Gastrocnemius medialis (tissue), 4 donors: Measurements from ENCODE around the gene DRC3. TPM values are rescaled to one million over a fixed set of nuclear protein-coding genes. Genes with fewer than 3 reads are reported as not detected.

Source experiments
- ATAC-seq, 2 donors: fragments of 150-250 bp; one replicate each; pipeline ENCODE4 v1.9.1; 2016
- DNase-seq, 2 donors: peaks; one replicate each; pipeline ENCODE4 v3.0.0-alpha.2; 2019
- H3K27ac ChIP-seq, 4 donors: fragments of 200-600 bp; sonication (generic); 1 replicate in 1 of 4; 2 replicates in 3 of 4; pipeline ENCODE4 v1.5.1; 2016 to 2018; ENCODE audit warnings: mild to moderate bottlenecking in 2 of 4, moderate library complexity in 1 of 4
- H3K27me3 ChIP-seq, 3 donors: fragments of 200-600 bp; sonication (generic) in 2 of 3; 1 replicate in 1 of 3; 2 replicates in 2 of 3; pipeline versions ENCODE4 v1.5.1 to v1.6.0; 2016 to 2019; ENCODE audit warnings: mild to moderate bottlenecking in 1 of 3, moderate library complexity in 1 of 3
- H3K36me3 ChIP-seq, 2 donors: fragments of 200-600 bp; sonication (generic) in 1 of 2; one replicate each; pipeline ENCODE4 v1.5.1; 2017 to 2018
- H3K4me1 ChIP-seq, 2 donors: fragments of 200-600 bp; sonication (generic) in 1 of 2; one replicate each; pipeline ENCODE4 v1.5.1; 2016 to 2017; ENCODE audit warnings: mild to moderate bottlenecking in 2 of 2
- H3K4me3 ChIP-seq, 4 donors: fragments of 200-600 bp; sonication (generic) in 3 of 4; 1 replicate in 1 of 4; 2 replicates in 3 of 4; pipeline ENCODE4 v1.5.1; 2016 to 2019; ENCODE audit warnings: mild to moderate bottlenecking in 2 of 4
- H3K9me3 ChIP-seq, 3 donors: fragments of 200-600 bp; sonication (generic) in 2 of 3; 1 replicate in 1 of 3; 2 replicates in 2 of 3; pipeline ENCODE4 v1.5.1; 2016 to 2019
- POLR2A ChIP-seq, 2 donors: fragments of 450-650 bp; IDR thresholded peaks; one replicate each; pipeline ENCODE4 v1.6.1; 2017; ENCODE audit warnings: antibody characterized with exemption in 2 of 2, mild to moderate bottlenecking in 2 of 2, moderate library complexity in 2 of 2
- in situ Hi-C, 4 donors: fragments of 200-750 bp; cut with MboI; loops; one replicate each; pipeline versions ENCODE4 v1.15.0 to v1.8.0; 2017; ENCODE audit warnings: low sequenced_read_pairs in 4 of 4
- intact Hi-C: fragments of 100-400 bp; cut with DNase I; formaldehyde crosslinking; loops from one replicate; pipeline ENCODE4 v1.15.1; 2023; ENCODE audit warnings: low total_unique reads
- total RNA-seq, 4 donors: library from RNA; depleted of rRNA; stranded (reverse); fragments of >200 nt; gene quantifications; one replicate each; pipeline versions ENCODE4 v1.1.0 to v1.2.3, GENCODE V29; 2016
- TF ChIP-seq, protein P1 (sequence below), 5 experiments: fragments of 450-650 bp in 3 of 5; fragments of 200-600 bp in 2 of 5; sonication (generic) in 2 of 5; IDR thresholded peaks in 4 of 5; conservative IDR thresholded peaks in 1 of 5; 1 replicate in 4 of 5; 2 replicates in 1 of 5; pipeline ENCODE4 v1.5.1; 2016 to 2019; ENCODE audit warnings: antibody characterized with exemption in 5 of 5, mild to moderate bottlenecking in 3 of 5, moderate library complexity in 3 of 5

Gene DRC3, protein sequence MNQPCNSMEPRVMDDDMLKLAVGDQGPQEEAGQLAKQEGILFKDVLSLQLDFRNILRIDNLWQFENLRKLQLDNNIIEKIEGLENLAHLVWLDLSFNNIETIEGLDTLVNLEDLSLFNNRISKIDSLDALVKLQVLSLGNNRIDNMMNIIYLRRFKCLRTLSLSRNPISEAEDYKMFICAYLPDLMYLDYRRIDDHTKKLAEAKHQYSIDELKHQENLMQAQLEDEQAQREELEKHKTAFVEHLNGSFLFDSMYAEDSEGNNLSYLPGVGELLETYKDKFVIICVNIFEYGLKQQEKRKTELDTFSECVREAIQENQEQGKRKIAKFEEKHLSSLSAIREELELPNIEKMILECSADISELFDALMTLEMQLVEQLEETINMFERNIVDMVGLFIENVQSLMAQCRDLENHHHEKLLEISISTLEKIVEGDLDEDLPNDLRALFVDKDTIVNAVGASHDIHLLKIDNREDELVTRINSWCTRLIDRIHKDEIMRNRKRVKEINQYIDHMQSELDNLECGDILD
- under 1 TPM; 0.05 to 0.81 (median 0.28) TPM for total RNA-seq

DNA sequence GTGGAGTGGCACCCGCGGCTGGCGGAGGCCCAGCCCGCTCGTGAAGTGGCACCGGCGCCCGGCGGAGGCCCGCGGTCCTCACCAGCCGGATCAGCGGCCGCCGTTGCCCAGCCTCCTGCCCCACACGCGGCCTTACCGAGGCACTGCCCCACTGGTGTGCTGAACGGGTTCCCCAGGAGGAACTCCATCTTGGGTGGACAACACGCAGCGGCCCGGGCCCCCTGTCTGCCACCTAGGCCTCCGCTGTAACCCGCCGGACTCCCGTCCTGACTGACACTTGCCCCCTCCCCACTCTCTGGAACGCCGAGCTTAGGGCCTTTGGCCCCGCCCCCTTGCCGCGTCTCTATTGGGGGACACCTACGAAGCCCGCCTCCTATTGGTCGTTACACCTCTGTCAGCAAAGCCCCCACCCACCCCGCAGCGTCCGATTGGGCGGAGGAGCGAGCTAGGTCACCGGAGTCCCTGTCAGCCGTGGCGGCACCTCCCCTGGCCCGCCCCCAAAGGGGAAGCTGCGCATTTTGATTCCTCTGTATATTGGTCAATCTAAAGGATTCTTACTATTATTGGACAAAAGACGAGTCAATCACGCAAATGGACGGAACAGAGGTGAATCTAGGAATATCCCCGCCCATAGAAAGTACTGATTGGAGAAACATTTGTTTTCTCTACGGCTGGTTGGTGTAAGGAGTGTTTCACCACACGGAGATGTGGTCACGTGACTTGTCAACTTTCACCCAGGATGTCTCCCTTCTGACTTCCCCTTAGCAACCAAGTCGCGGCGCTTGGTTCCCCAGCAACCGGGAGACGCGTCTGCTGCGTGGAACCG is at the start of gene DRC3, which contains the start of gene TOM1L2:
Gene DRC3 (plus strand): TSS at position 737 of the 826 bp plus-strand sequence. CDS start 4,737 bp downstream, outside the sequence.
Gene TOM1L2 (minus strand): TSS at position 275 of the 826 bp plus-strand sequence. CDS start 87 bp downstream, at position 188.
- in situ Hi-C loops: loop anchor here in 2 of 4 donors (10.0 kb wide), 2 partner anchors 62 to 98 kb away; partner anchors contain the start of genes ATPAF2 (in 1 of the 2) and GID4 (in 1 of the 2)
- Histone ChIP-seq H3K36me3 (no peaks in the 10 kb centered on the region), H3K27ac (peak within 1 kb of the TSS; percentile 87 to 97 (median 97)), H3K9me3 (no peaks in the 10 kb centered on the region), H3K27me3 (no peaks in the 10 kb centered on the region), H3K4me3 (peak within 1 kb of the TSS; percentile 76 to 95 (median 90)), H3K4me1 (peaks cover 23 to 27% of the 10 kb centered on the region in 2 donors)
- intact Hi-C loops: loop anchor here (1.0 to 10.0 kb wide), 4 partner anchors 50 to 342 kb away; partner anchors contain the start of genes ALKBH5, ATPAF2, GID4 and SMCR8
- DNase-seq (peak; percentile 100), ATAC-seq (peak; percentile 98)
- peak; percentile 96 to 98 for TF ChIP-seq POLR2A (IDR thresholded peaks at IDR 0.05)
- TF ChIP-seq, protein P1, sequence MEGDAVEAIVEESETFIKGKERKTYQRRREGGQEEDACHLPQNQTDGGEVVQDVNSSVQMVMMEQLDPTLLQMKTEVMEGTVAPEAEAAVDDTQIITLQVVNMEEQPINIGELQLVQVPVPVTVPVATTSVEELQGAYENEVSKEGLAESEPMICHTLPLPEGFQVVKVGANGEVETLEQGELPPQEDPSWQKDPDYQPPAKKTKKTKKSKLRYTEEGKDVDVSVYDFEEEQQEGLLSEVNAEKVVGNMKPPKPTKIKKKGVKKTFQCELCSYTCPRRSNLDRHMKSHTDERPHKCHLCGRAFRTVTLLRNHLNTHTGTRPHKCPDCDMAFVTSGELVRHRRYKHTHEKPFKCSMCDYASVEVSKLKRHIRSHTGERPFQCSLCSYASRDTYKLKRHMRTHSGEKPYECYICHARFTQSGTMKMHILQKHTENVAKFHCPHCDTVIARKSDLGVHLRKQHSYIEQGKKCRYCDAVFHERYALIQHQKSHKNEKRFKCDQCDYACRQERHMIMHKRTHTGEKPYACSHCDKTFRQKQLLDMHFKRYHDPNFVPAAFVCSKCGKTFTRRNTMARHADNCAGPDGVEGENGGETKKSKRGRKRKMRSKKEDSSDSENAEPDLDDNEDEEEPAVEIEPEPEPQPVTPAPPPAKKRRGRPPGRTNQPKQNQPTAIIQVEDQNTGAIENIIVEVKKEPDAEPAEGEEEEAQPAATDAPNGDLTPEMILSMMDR (IDR thresholded peaks at IDR 0.05 in 4 of 5, conservative IDR thresholded peaks at IDR 0.05 in 1 of 5): peak; percentile 10 to 57 (median 25)

DNA sequence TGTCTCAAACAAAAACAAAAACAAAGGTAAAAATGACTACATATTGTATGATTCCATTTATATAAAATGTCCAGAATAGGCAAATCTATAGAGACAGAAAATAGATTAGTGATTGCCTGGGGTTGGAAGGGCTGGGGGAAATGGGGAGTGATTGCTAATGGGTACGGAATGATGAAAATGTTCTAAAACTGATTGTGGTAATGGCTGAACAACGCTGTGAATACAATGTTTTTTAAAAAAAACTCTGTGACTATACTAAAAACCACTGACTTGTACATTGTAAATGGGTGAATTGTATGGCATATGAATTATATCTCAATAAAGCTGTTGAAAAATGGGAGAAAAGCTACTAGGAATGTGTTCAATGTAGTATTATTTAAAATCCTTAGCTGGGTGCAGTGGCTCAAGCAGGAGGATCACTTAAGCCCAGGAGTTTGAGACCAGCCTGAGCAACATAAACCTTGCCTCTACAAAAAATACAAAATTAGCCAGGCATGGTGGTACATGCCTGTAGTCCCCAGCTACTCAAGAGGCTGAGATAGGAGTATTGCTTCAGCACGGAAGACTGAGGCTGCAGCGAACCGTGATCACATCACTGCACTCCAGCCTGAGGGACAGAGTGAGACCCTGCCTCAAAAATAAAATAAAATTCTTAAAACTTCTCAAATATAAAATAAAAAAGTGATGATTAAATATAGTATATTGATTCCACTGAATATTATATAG is 48.4 kb upstream of the DRC3 start:
- Histone ChIP-seq H3K9me3 (no peaks in the 10 kb centered on the region), H3K27me3 (no peaks in the 10 kb centered on the region), H3K36me3 (no peaks in the 10 kb centered on the region), H3K27ac (no peak overlapping the region), H3K4me1 (peaks cover 57 to 67% of the 10 kb centered on the region in 2 donors), H3K4me3 (no peak overlapping the region)
- no peak for DNase-seq
- no peak for ATAC-seq
- intact Hi-C loops (no loop called here), in situ Hi-C loops (loop anchor here in 1 of 4 donors (10.0 kb wide), 1 partner anchor 61 kb away; no protein-coding TSS in a partner anchor)
- no peak for TF ChIP-seq POLR2A (IDR thresholded peaks at IDR 0.05)
- TF ChIP-seq, protein P1 (IDR thresholded peaks at IDR 0.05 in 4 of 5, conservative IDR thresholded peaks at IDR 0.05 in 1 of 5): no peak

DNA sequence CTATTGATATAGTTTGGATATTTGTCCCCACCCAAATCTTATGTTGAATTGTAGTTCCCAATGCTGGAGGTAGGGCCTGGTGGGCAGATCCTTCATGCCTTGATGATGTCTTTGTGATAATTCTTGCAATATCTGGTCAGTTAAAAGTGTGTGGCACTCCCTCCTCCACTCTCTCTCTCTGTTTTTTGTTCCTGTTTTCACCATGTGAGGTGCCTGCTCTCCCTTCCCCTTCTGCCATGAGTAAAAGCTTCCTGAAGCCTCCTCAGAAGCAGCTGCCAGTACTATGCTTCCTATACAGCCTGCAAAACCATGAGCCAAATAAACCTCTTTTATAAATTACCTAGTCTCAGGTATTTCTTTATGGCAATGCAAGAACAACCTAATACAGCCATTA is 47.8 kb upstream of the DRC3 start:
- no peaks in the 10 kb centered on the region for H3K36me3 ChIP-seq
- no peak overlapping the region for H3K27ac ChIP-seq
- peaks cover 52 to 65% of the 10 kb centered on the region in 2 donors for H3K4me1 ChIP-seq
- H3K4me3 ChIP-seq: no peak overlapping the region
- H3K9me3 ChIP-seq: no peaks in the 10 kb centered on the region
- in situ Hi-C loops: loop anchor here in 2 of 4 donors (10.0 to 25.0 kb wide), 2 partner anchors 60 to 112 kb away; partner anchors contain the start of genes ATPAF2 (in 1 of the 2) and GID4 (in 1 of the 2)
- TF ChIP-seq POLR2A (IDR thresholded peaks at IDR 0.05): no peak
- TF ChIP-seq, protein P1 (IDR thresholded peaks at IDR 0.05 in 4 of 5, conservative IDR thresholded peaks at IDR 0.05 in 1 of 5): no peak
- no peak for ATAC-seq
- DNase-seq: no peak
- H3K27me3 ChIP-seq: no peaks in the 10 kb centered on the region
- intact Hi-C loops: no loop called here

DNA sequence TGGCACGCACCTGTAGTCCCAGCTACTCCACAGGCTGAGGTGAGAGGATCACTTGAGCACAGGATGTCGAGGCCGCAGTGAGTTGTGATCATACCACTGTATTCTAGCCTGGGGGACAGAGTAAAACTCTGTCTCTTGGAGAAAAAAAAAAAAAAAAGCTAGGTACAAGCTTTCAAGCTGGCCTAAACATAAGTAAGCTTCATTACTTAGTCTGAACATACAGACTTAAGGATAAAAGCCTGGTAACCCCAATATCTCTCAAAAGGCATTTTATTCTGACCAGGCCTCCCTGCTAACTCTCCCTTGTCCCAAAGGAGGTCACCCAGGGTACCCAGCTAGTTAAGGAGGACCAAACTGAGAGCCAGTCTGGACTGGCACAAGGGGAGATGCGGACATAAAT is 46.6 kb upstream of the DRC3 start:
- Histone ChIP-seq H3K27ac (peak overlapping the region in 1 of 4 donors; percentile 53), H3K9me3 (no peaks in the 10 kb centered on the region), H3K4me1 (peaks cover 42 to 54% of the 10 kb centered on the region in 2 donors), H3K4me3 (no peak overlapping the region), H3K36me3 (no peaks in the 10 kb centered on the region), H3K27me3 (no peaks in the 10 kb centered on the region)
- TF ChIP-seq, protein P1 (IDR thresholded peaks at IDR 0.05 in 4 of 5, conservative IDR thresholded peaks at IDR 0.05 in 1 of 5): no peak
- TF ChIP-seq POLR2A (IDR thresholded peaks at IDR 0.05): no peak
- intact Hi-C loops (no loop called here), in situ Hi-C loops (loop anchor here in 2 of 4 donors (10.0 to 25.0 kb wide), 2 partner anchors 59 to 111 kb away; partner anchors contain the start of genes ATPAF2 (in 1 of the 2) and GID4 (in 1 of the 2))
- no peak for ATAC-seq
- DNase-seq: no peak
